CD4-positive, alpha-beta memory T cell (primary cell): ENCODE data around the gene PCGF1. TPM values are rescaled to one million over a fixed set of nuclear protein-coding genes. Genes with fewer than 3 reads are reported as not detected.

Source experiments
- CTCF ChIA-PET: fragments of 350-600 bp; sonication (Branson Sonifier 250); formaldehyde crosslinking; loops from one replicate; lab custom pipeline; 2021; ENCODE audit warnings: inconsistent platforms; ENCODE audit not compliant: partially characterized antibody; lab: Charles Lee
- POLR2A ChIA-PET: fragments of 350-600 bp; sonication (Branson Sonifier 250); formaldehyde crosslinking; loops from one replicate; lab custom pipeline; 2021; ENCODE audit not compliant: partially characterized antibody; lab: Charles Lee
- DNase-seq, 5 donors: peaks; one replicate each; pipeline versions ENCODE4 v3.0.0 to v3.0.0-alpha.2; 2020 to 2022; ENCODE audit warnings: mixed read lengths in 1 of 5
- H3K27ac ChIP-seq: one replicate; pipeline ENCODE4 v1.7.0; 2013; ENCODE audit warnings: low read depth, low read length
- H3K27me3 ChIP-seq: 2 replicates; pipeline ENCODE4 v1.7.0; 2013; ENCODE audit warnings: mild to moderate bottlenecking, low read length, moderate library complexity; ENCODE audit not compliant: insufficient read depth
- H3K36me3 ChIP-seq: 2 replicates; pipeline ENCODE4 v1.7.0; 2013; ENCODE audit warnings: mild to moderate bottlenecking, low read length, moderate library complexity; ENCODE audit not compliant: insufficient read depth
- H3K4me1 ChIP-seq: 2 replicates; pipeline ENCODE4 v1.7.0; 2013; ENCODE audit warnings: mild to moderate bottlenecking, low read length, moderate library complexity; ENCODE audit not compliant: insufficient read depth
- H3K4me3 ChIP-seq, 2 donors: one replicate each; pipeline ENCODE4 v1.7.0; 2013; ENCODE audit warnings: low read length in 2 of 2, mild to moderate bottlenecking in 1 of 2
- H3K9me3 ChIP-seq, 2 donors: one replicate each; pipeline ENCODE4 v1.7.0; 2013; ENCODE audit warnings: low read length in 2 of 2, control low read depth in 1 of 2; ENCODE audit not compliant: control insufficient read depth in 1 of 2
- H3K27ac Mint-ChIP-seq, 7 donors: one replicate each; pipeline ENCODE4 v1.8.0; 2020 to 2021; ENCODE audit warnings: mixed read lengths in 7 of 7, mild to moderate bottlenecking in 6 of 7, inconsistent platforms in 3 of 7, moderate library complexity in 3 of 7
- H3K27me3 Mint-ChIP-seq, 2 donors: one replicate each; pipeline ENCODE4 v1.8.0; 2020 to 2021; ENCODE audit warnings: mixed read lengths in 2 of 2
- H3K36me3 Mint-ChIP-seq, 2 donors: one replicate each; pipeline ENCODE4 v1.8.0; 2020 to 2021; ENCODE audit warnings: mixed read lengths in 2 of 2, inconsistent platforms in 1 of 2, mild to moderate bottlenecking in 1 of 2
- H3K4me1 Mint-ChIP-seq, 4 donors: one replicate each; pipeline ENCODE4 v1.8.0; 2020 to 2021; ENCODE audit warnings: mixed read lengths in 4 of 4, mild to moderate bottlenecking in 1 of 4
- H3K4me3 Mint-ChIP-seq, 8 donors: one replicate each; pipeline ENCODE4 v1.8.0; 2020 to 2021; ENCODE audit warnings: mixed read lengths in 8 of 8, mild to moderate bottlenecking in 7 of 8, moderate library complexity in 6 of 8, inconsistent platforms in 3 of 8
- H3K9me3 Mint-ChIP-seq, 8 donors: one replicate each; pipeline ENCODE4 v1.8.0; 2020 to 2021; ENCODE audit warnings: mixed read lengths in 8 of 8, mild to moderate bottlenecking in 5 of 8, inconsistent platforms in 3 of 8, moderate library complexity in 1 of 8
- intact Hi-C: fragments of 100-400 bp; cut with micrococcal nuclease; formaldehyde crosslinking; loops from one replicate; pipeline ENCODE4 v1.15.1; 2023
- polyA plus RNA-seq, 2 donors: library from polyadenylated mRNA; unstranded; fragments of 300-500 nt; fragmentation: Illumina TruSeq; gene quantifications; one replicate each; pipeline ENCODE4 v1.2.3, GENCODE V29; 2021
- total RNA-seq, 2 experiments: library from RNA; stranded (reverse); gene quantifications; one replicate each; pipeline ENCODE4 v1.2.3, GENCODE V29; 2021

The PCGF1 gene
- total and polyA plus RNA-seq, 4 experiments from 2014 or later = 10.4 to 42.2 (median 23.9) TPM

- intact Hi-C loops = loop anchor here (2.0 kb wide), 1 partner anchor 73 kb away; the partner anchor contains the start of gene INO80B
- Histone ChIP-seq H3K27ac (no peak overlapping the region), H3K27me3 (no peaks in the 10 kb centered on the region), H3K9me3 (no peaks in the 10 kb centered on the region), H3K36me3 (peaks cover 19% of the 10 kb centered on the region), H3K4me1 (peaks cover 31% of the 10 kb centered on the region), H3K4me3 (no peak overlapping the region)
- POLR2A ChIA-PET = interaction anchor here (1.3 to 2.8 kb wide), 5 partner anchors 15 to 46 kb away, joined by 3 to 11 read pairs (median 7); partner anchors contain the start of genes CCDC142, PCGF1 and TTC31
- Mint-ChIP-seq H3K27me3 (no peaks in the 10 kb centered on the region), H3K4me3 (peak overlapping the region; percentile 92 to 96 (median 94)), H3K9me3 (no peaks in the 10 kb centered on the region), H3K27ac (peak overlapping the region in 5 of 7 donors; percentile 68 to 97 (median 93)), H3K36me3 (peaks cover 34 to 47% of the 10 kb centered on the region in 2 donors), H3K4me1 (peaks cover 19 to 50% (median 40%) of the 10 kb centered on the region in 4 donors)
- CTCF ChIA-PET = interaction anchor here (1.6 kb wide), 1 partner anchor 704 kb away, joined by 3 read pairs; no protein-coding TSS in a partner anchor
- DNase-seq = no peak
These were observed 20.2 kb upstream of the PCGF1 start for GRCh38 chr2:74527741-74528140.

- H3K27me3 ChIP-seq = no peaks in the 10 kb centered on the region
- CTCF ChIA-PET = interaction anchor here (1.3 to 1.6 kb wide), 3 partner anchors 12 to 703 kb away, joined by 3 to 7 read pairs (median 3); partner anchors contain the start of genes CCDC142, TLX2 and TTC31
- Mint-ChIP-seq H3K27me3 (peaks cover under 1 to 4% of the 10 kb centered on the region in 2 donors), H3K9me3 (no peaks in the 10 kb centered on the region), H3K27ac (peak overlapping the region in 3 of 7 donors; percentile 43 to 62 (median 60)), H3K4me1 (peaks cover 14 to 41% (median 32%) of the 10 kb centered on the region in 4 donors), H3K36me3 (peaks cover 26 to 38% of the 10 kb centered on the region in 2 donors), H3K4me3 (peak overlapping the region in 2 of 8 donors; percentile 1 to 30)
- POLR2A ChIA-PET = interaction anchor here (0.8 to 2.8 kb wide), 10 partner anchors 11 to 106 kb away, joined by 3 to 12 read pairs (median 6); partner anchors contain the start of genes C2orf81, CCDC142, MRPL53 and PCGF1
- no peak for DNase-seq
- peaks cover 28% of the 10 kb centered on the region for H3K4me1 ChIP-seq
- intact Hi-C loops = no loop called here
- peaks cover 19% of the 10 kb centered on the region for H3K36me3 ChIP-seq
- H3K4me3 ChIP-seq = no peak overlapping the region
- H3K9me3 ChIP-seq = no peaks in the 10 kb centered on the region
- H3K27ac ChIP-seq = no peak overlapping the region
These were observed 19.2 kb upstream of the PCGF1 start for GRCh38 chr2:74526649-74527230.

- Mint-ChIP-seq H3K27me3 (peaks cover 2 to 4% of the 10 kb centered on the region in 2 donors), H3K4me3 (peak within 1 kb of the TSS in 5 of 8 donors; percentile 1 to 57 (median 39)), H3K9me3 (no peaks in the 10 kb centered on the region), H3K36me3 (peaks cover 26 to 38% of the 10 kb centered on the region in 2 donors), H3K27ac (peak within 1 kb of the TSS in 5 of 7 donors; percentile 12 to 62 (median 52)), H3K4me1 (peaks cover 11 to 33% (median 25%) of the 10 kb centered on the region in 4 donors)
- peaks cover 20% of the 10 kb centered on the region for H3K4me1 ChIP-seq
- peaks cover 19% of the 10 kb centered on the region for H3K36me3 ChIP-seq
- H3K27ac ChIP-seq = no peak within 1 kb of the TSS
- H3K27me3 ChIP-seq = no peaks in the 10 kb centered on the region
- intact Hi-C loops = no loop called here
- ChIA-PET POLR2A (interaction anchor here (0.8 to 2.8 kb wide), 10 partner anchors 10 to 105 kb away, joined by 3 to 12 read pairs (median 6); partner anchors contain the start of genes C2orf81, CCDC142, MRPL53 and PCGF1), CTCF (interaction anchor here (1.3 to 1.6 kb wide), 3 partner anchors 11 to 702 kb away, joined by 3 to 7 read pairs (median 3); partner anchors contain the start of genes CCDC142, TLX2 and TTC31)
- H3K9me3 ChIP-seq = no peaks in the 10 kb centered on the region
- DNase-seq = peak in 1 of 5 donors; percentile 39
- no peak within 1 kb of the TSS for H3K4me3 ChIP-seq
These were observed 18.5 kb upstream of the PCGF1 start, which contains the start of gene DQX1 for GRCh38 chr2:74525717-74526648. Gene DQX1, minus strand, starts transcription at chr2:74526231. Its CDS starts 502 bp downstream, at chr2:74525729.

GRCh38 chr2:74524955-74525716 lies 17.6 kb upstream of the PCGF1 start:
- Histone ChIP-seq H3K27me3 (no peaks in the 10 kb centered on the region), H3K27ac (no peak overlapping the region), H3K36me3 (peaks cover 19% of the 10 kb centered on the region), H3K9me3 (no peaks in the 10 kb centered on the region), H3K4me1 (peaks cover 15% of the 10 kb centered on the region), H3K4me3 (no peak overlapping the region)
- no peak overlapping the region for H3K4me3 Mint-ChIP-seq
- H3K27me3 Mint-ChIP-seq = peaks cover 5 to 8% of the 10 kb centered on the region in 2 donors
- peaks cover 5 to 26% (median 19%) of the 10 kb centered on the region in 4 donors for H3K4me1 Mint-ChIP-seq
- H3K27ac Mint-ChIP-seq = no peak overlapping the region
- H3K36me3 Mint-ChIP-seq = peaks cover 26 to 35% of the 10 kb centered on the region in 2 donors
- peaks cover 0 to 2% (median 0%) of the 10 kb centered on the region in 8 donors for H3K9me3 Mint-ChIP-seq
- intact Hi-C loops = no loop called here
- DNase-seq = no peak
- ChIA-PET CTCF (interaction anchor here (1.3 to 1.4 kb wide), 2 partner anchors 11 to 42 kb away, joined by 3 to 7 read pairs; partner anchors contain the start of genes CCDC142, TLX2 and TTC31), POLR2A (interaction anchor here (2.1 to 2.8 kb wide), 3 partner anchors 10 to 21 kb away, joined by 7 to 12 read pairs (median 8); partner anchors contain the start of genes PCGF1 and TLX2)

- intact Hi-C loops = no loop called here
- no peak overlapping the region for H3K4me3 Mint-ChIP-seq
- POLR2A ChIA-PET = interaction anchor here (1.0 kb wide), 1 partner anchor 10 kb away, joined by 4 read pairs; the partner anchor contains the start of gene TLX2
These were observed 16.5 kb upstream of the PCGF1 start for GRCh38 chr2:74524005-74524404.

GRCh38 chr2:74522516-74522915 lies 15.0 kb upstream of the PCGF1 start:
- peaks cover 13% of the 10 kb centered on the region for H3K36me3 ChIP-seq
- no peak for DNase-seq
- H3K4me3 Mint-ChIP-seq = no peak overlapping the region
- intact Hi-C loops = no loop called here
- H3K27ac Mint-ChIP-seq = no peak overlapping the region
- peaks cover 0 to 9% (median 6%) of the 10 kb centered on the region in 4 donors for H3K4me1 Mint-ChIP-seq
- H3K9me3 ChIP-seq = no peaks in the 10 kb centered on the region
- no peak overlapping the region for H3K4me3 ChIP-seq
- peaks cover 0 to 3% (median 0%) of the 10 kb centered on the region in 8 donors for H3K9me3 Mint-ChIP-seq
- no peaks in the 10 kb centered on the region for H3K4me1 ChIP-seq
- peaks cover 26 to 30% of the 10 kb centered on the region in 2 donors for H3K27me3 Mint-ChIP-seq
- H3K36me3 Mint-ChIP-seq = peaks cover 17 to 19% of the 10 kb centered on the region in 2 donors
- ChIA-PET CTCF (interaction anchor here (1.3 to 1.5 kb wide), 2 partner anchors 14 to 18 kb away, joined by 3 read pairs; no protein-coding TSS in a partner anchor), POLR2A (interaction anchor here (1.1 to 1.4 kb wide), 2 partner anchors 58 to 68 kb away, joined by 3 to 4 read pairs; partner anchors contain the start of gene INO80B)
- peaks cover 8% of the 10 kb centered on the region for H3K27me3 ChIP-seq
- no peak overlapping the region for H3K27ac ChIP-seq

More at GRCh38 chr2:74524005-74524404, 16.5 kb upstream of the PCGF1 start:
- Mint-ChIP-seq H3K4me1 (peaks cover 5 to 23% (median 17%) of the 10 kb centered on the region in 4 donors), H3K27me3 (peaks cover 13 to 19% of the 10 kb centered on the region in 2 donors), H3K27ac (peak overlapping the region in 1 of 7 donors; percentile 26), H3K36me3 (peaks cover 26 to 29% of the 10 kb centered on the region in 2 donors), H3K9me3 (peaks cover 0 to 3% (median 0%) of the 10 kb centered on the region in 8 donors)
- Histone ChIP-seq H3K9me3 (no peaks in the 10 kb centered on the region), H3K27me3 (no peaks in the 10 kb centered on the region), H3K4me1 (peaks cover 12% of the 10 kb centered on the region), H3K27ac (no peak overlapping the region), H3K36me3 (peaks cover 19% of the 10 kb centered on the region), H3K4me3 (no peak overlapping the region)
- no peak for DNase-seq
- CTCF ChIA-PET = interaction anchor here (1.0 to 1.4 kb wide), 2 partner anchors 15 to 21 kb away, joined by 3 to 4 read pairs; no protein-coding TSS in a partner anchor
